OCI-LY3 (cell line): ENCODE results near the gene MTCH1.

Experiments
- H2AFZ ChIP-seq: fragments of 200-600, 300-600 bp; shearing (Covaris generic); 2 replicates; pipeline ENCODE4 v1.6.0; 2014; ENCODE audit warnings: antibody characterized with exemption, low read depth, low read length
- H3K27ac ChIP-seq: fragments of 200-600, 300-600 bp; sonication (generic); 2 replicates; pipeline ENCODE4 v1.5.1; 2014; ENCODE audit warnings: mild to moderate bottlenecking, low read length, moderate library complexity, mixed read lengths
- H3K27me3 ChIP-seq: fragments of 200-600, 300-600 bp; sonication (generic); 2 replicates; pipeline ENCODE4 v1.6.1; 2014; ENCODE audit warnings: low read depth, low read length, mixed read lengths
- H3K36me3 ChIP-seq: fragments of 200-600, 300-600 bp; sonication (generic); replicated peaks from 2 replicates; pipeline ENCODE3; 2014; ENCODE audit warnings: low read depth, low read length, mixed read lengths
- H3K4me1 ChIP-seq: fragments of 300-600, 200-600 bp; sonication (generic); 2 replicates; pipeline ENCODE4 v1.6.1; 2014; ENCODE audit warnings: low read length, mixed read lengths
- H3K4me2 ChIP-seq: fragments of 200-600, 300-600 bp; sonication (generic); 2 replicates; pipeline ENCODE4 v1.6.1; 2014; ENCODE audit warnings: low read length, mixed read lengths
- H3K4me3 ChIP-seq: fragments of 300-600, 200-600 bp; sonication (generic); 2 replicates; pipeline ENCODE4 v1.5.1; 2014; ENCODE audit warnings: antibody characterized with exemption, mild to moderate bottlenecking, low read length, moderate library complexity
- H3K79me2 ChIP-seq: fragments of 300-600, 200-600 bp; shearing (Covaris generic); 2 replicates; pipeline ENCODE4 v1.6.1; 2014; ENCODE audit warnings: mild to moderate bottlenecking, low read length, mixed read lengths
- H3K9ac ChIP-seq: fragments of 300-600, 200-600 bp; shearing (Covaris generic); 2 replicates; pipeline ENCODE4 v1.6.0; 2014; ENCODE audit warnings: mild to moderate bottlenecking, low read length, moderate library complexity
- H3K9me3 ChIP-seq: fragments of 200-600, 300-600 bp; shearing (Covaris generic); 2 replicates; pipeline ENCODE4 v1.6.1; 2014; ENCODE audit warnings: low read length, mixed read lengths; ENCODE audit not compliant: insufficient read depth
- H4K20me1 ChIP-seq: fragments of 200-600, 300-600 bp; sonication (generic); 2 replicates; pipeline ENCODE4 v1.6.1; 2016; ENCODE audit warnings: low read length, mixed read lengths; ENCODE audit not compliant: insufficient read depth
- CTCF ChIP-seq: fragments of 200-600, 300-600 bp; sonication (generic); IDR thresholded peaks from 2 replicates; pipeline ENCODE4 v1.5.1; 2014; ENCODE audit warnings: antibody characterized with exemption, low read length, low read depth
- EZH2phosphoT487 ChIP-seq: fragments of 200-600 bp; shearing (Covaris generic); IDR thresholded peaks from 2 replicates; pipeline ENCODE4 v1.6.1; 2018; ENCODE audit warnings: antibody characterized with exemption, mixed run types, low read depth

The MTCH1 gene

GRCh38 chr6:36985808-36986703 is at the start of gene MTCH1:
Gene MTCH1 (minus strand): TSS chr6:36986196. CDS start chr6:36986173, 23 bp downstream.
- Histone ChIP-seq H3K27me3 (peaks cover 13% of the 10 kb centered on the region), H3K9ac (peak within 1 kb of the TSS; percentile 82), H4K20me1 (peaks cover 34% of the 10 kb centered on the region), H3K4me1 (peaks cover 22% of the 10 kb centered on the region), H3K27ac (peak within 1 kb of the TSS; percentile 47), H3K4me2 (peak within 1 kb of the TSS; percentile 91), H2AFZ (peak within 1 kb of the TSS; percentile 49; the same call in 1 of the 2 replicates), H3K4me3 (peak within 1 kb of the TSS; percentile 90), H3K9me3 (no peaks in the 10 kb centered on the region), H3K79me2 (peaks cover 51% of the 10 kb centered on the region), H3K36me3 (no peaks in the 10 kb centered on the region)
- no peak for TF ChIP-seq CTCF
- TF ChIP-seq EZH2phosphoT487, result no peak

GRCh38 chr6:37033819-37034795 is 48.1 kb upstream of the MTCH1 start:
- Histone ChIP-seq H2AFZ (no peak overlapping the region), H3K36me3 (peaks cover 49% of the 10 kb centered on the region), H3K27ac (no peak overlapping the region), H3K4me3 (no peak overlapping the region), H3K4me2 (no peak overlapping the region), H3K79me2 (no peaks in the 10 kb centered on the region), H3K4me1 (peaks cover 13% of the 10 kb centered on the region; the same call in 1 of the 2 replicates), H3K9me3 (peaks cover 8% of the 10 kb centered on the region; the same call in 1 of the 2 replicates), H3K27me3 (no peaks in the 10 kb centered on the region), H3K9ac (no peak overlapping the region), H4K20me1 (no peaks in the 10 kb centered on the region)
- TF ChIP-seq EZH2phosphoT487, result no peak
- TF ChIP-seq CTCF, result no peak

GRCh38 chr6:37033255-37033654 is 47.3 kb upstream of the MTCH1 start:
- no peaks in the 10 kb centered on the region for H3K27me3 ChIP-seq
- peaks cover 13% of the 10 kb centered on the region; the same call in 1 of the 2 replicates for H3K4me1 ChIP-seq
- H3K27ac ChIP-seq, result no peak overlapping the region
- H4K20me1 ChIP-seq, result no peaks in the 10 kb centered on the region
- no peak for TF ChIP-seq EZH2phosphoT487
- no peak for TF ChIP-seq CTCF
- H3K79me2 ChIP-seq, result no peaks in the 10 kb centered on the region
- H3K9me3 ChIP-seq, result peaks cover 8% of the 10 kb centered on the region; the same call in 1 of the 2 replicates
- H3K4me3 ChIP-seq, result no peak overlapping the region
- peaks cover 56% of the 10 kb centered on the region for H3K36me3 ChIP-seq
- no peak overlapping the region for H3K4me2 ChIP-seq
- no peak overlapping the region for H2AFZ ChIP-seq
- H3K9ac ChIP-seq, result no peak overlapping the region
